CD14-positive monocyte (primary cell): ENCODE measurements around the gene SLA2. TPM values are rescaled to one million over a fixed set of nuclear protein-coding genes. Genes with fewer than 3 reads are reported as not detected.
"Not testable (repeated sequence)": the region's sequence is repeated elsewhere in the genome, so short reads cannot be mapped to it uniquely, and the experiment has no call there.

Source experiments
- DNase-seq, 3 donors: peaks; one replicate each; pipeline ENCODE4 v3.0.0-alpha.2; 2011 to 2022
- H2AFZ ChIP-seq: 2 replicates; pipeline ENCODE4 v1.6.0; 2012; ENCODE audit warnings: mild to moderate bottlenecking, low read depth, low read length, inconsistent platforms; ENCODE audit not compliant: insufficient read depth, poor library complexity, severe bottlenecking
- H3K27ac ChIP-seq, 2 donors: 1 replicate in 1 of 2; 2 replicates in 1 of 2; pipeline ENCODE4 v1.5.1; 2012 to 2013; ENCODE audit warnings: low read length in 2 of 2, control low read depth in 1 of 2, inconsistent platforms in 1 of 2, low read depth in 1 of 2, mild to moderate bottlenecking in 1 of 2
- H3K27me3 ChIP-seq, 2 donors: one replicate each; pipeline versions ENCODE4 v1.6.0 to v1.6.1; 2011 to 2013; ENCODE audit warnings: low read length in 2 of 2; ENCODE audit not compliant: control insufficient read depth in 2 of 2, insufficient read depth in 2 of 2
- H3K36me3 ChIP-seq, 2 donors: replicated peaks in 1 of 2; 1 replicate in 1 of 2; 2 replicates in 1 of 2; pipeline versions ENCODE4 v1.5.1 to v1.6.1; 2012 to 2013; ENCODE audit warnings: low read length in 2 of 2, control low read depth in 1 of 2, inconsistent platforms in 1 of 2, mild to moderate bottlenecking in 1 of 2; ENCODE audit not compliant: insufficient read depth in 2 of 2, control insufficient read depth in 1 of 2
- H3K4me1 ChIP-seq, 2 donors: 1 replicate in 1 of 2; 2 replicates in 1 of 2; pipeline versions ENCODE4 v1.5.1 to v1.6.1; 2012 to 2013; ENCODE audit warnings: low read length in 2 of 2, control low read depth in 1 of 2, inconsistent platforms in 1 of 2, mild to moderate bottlenecking in 1 of 2, moderate library complexity in 1 of 2; ENCODE audit not compliant: insufficient read depth in 2 of 2, control insufficient read depth in 1 of 2
- H3K4me2 ChIP-seq: replicated peaks from 2 replicates; pipeline ENCODE3; 2012; ENCODE audit warnings: low read length, moderate library complexity, mild to moderate bottlenecking; ENCODE audit not compliant: poor library complexity, severe bottlenecking; ENCODE audit errors: extremely low read depth
- H3K4me3 ChIP-seq, 3 experiments: fragments of 200-600 bp in 1 of 3; sonication (generic) in 1 of 3; replicated peaks in 1 of 3; 1 replicate in 2 of 3; 2 replicates in 1 of 3; pipeline ENCODE4 v1.5.1; 2011 to 2013; ENCODE audit warnings: low read length in 3 of 3, mild to moderate bottlenecking in 3 of 3, control low read depth in 2 of 3, low read depth in 2 of 3, inconsistent platforms in 1 of 3, moderate library complexity in 1 of 3
- H3K79me2 ChIP-seq: 2 replicates; pipeline ENCODE4 v1.6.0; 2012; ENCODE audit warnings: mild to moderate bottlenecking, control low read depth, inconsistent platforms, low read length, moderate library complexity; ENCODE audit not compliant: insufficient read depth
- H3K9ac ChIP-seq: 2 replicates; pipeline ENCODE4 v1.6.0; 2017; ENCODE audit warnings: low read length, mild to moderate bottlenecking; ENCODE audit not compliant: insufficient read depth, poor library complexity, severe bottlenecking
- H3K9me3 ChIP-seq, 2 donors: replicated peaks in 1 of 2; 1 replicate in 1 of 2; 2 replicates in 1 of 2; pipeline versions ENCODE4 v1.5.1 to v1.6.1; 2012 to 2013; ENCODE audit warnings: low read length in 2 of 2, control low read depth in 1 of 2; ENCODE audit not compliant: control insufficient read depth in 1 of 2, insufficient read depth in 1 of 2
- H4K20me1 ChIP-seq: 2 replicates; pipeline ENCODE4 v1.6.0; 2012; ENCODE audit warnings: mild to moderate bottlenecking, low read length, control low read depth, moderate library complexity; ENCODE audit not compliant: insufficient read depth
- H3K27ac Mint-ChIP-seq, 7 donors: one replicate each; pipeline ENCODE4 v1.8.0; 2020; ENCODE audit warnings: mild to moderate bottlenecking in 7 of 7, mixed read lengths in 7 of 7, moderate library complexity in 6 of 7, inconsistent platforms in 2 of 7
- H3K27me3 Mint-ChIP-seq, 3 donors: one replicate each; pipeline ENCODE4 v1.8.0; 2021 to 2022; ENCODE audit warnings: low read depth in 3 of 3, mild to moderate bottlenecking in 3 of 3, mixed read lengths in 3 of 3, moderate library complexity in 3 of 3, inconsistent platforms in 1 of 3
- H3K36me3 Mint-ChIP-seq, 2 donors: one replicate each; pipeline ENCODE4 v1.8.0; 2020; ENCODE audit warnings: mixed read lengths in 2 of 2, inconsistent platforms in 1 of 2, mild to moderate bottlenecking in 1 of 2
- H3K4me1 Mint-ChIP-seq: one replicate; pipeline ENCODE4 v1.8.0; 2020; ENCODE audit warnings: mild to moderate bottlenecking, mixed read lengths
- H3K4me3 Mint-ChIP-seq, 2 donors: one replicate each; pipeline ENCODE4 v1.8.0; 2020; ENCODE audit warnings: mild to moderate bottlenecking in 2 of 2, mixed read lengths in 2 of 2, moderate library complexity in 1 of 2
- H3K9me3 Mint-ChIP-seq, 7 donors: one replicate each; pipeline ENCODE4 v1.8.0; 2020 to 2022; ENCODE audit warnings: mixed read lengths in 7 of 7, mild to moderate bottlenecking in 6 of 7, moderate library complexity in 6 of 7, inconsistent platforms in 2 of 7
- WGBS: methylation state at CpG from one replicate; pipeline ENCODE4 v1.1.5; 2013; ENCODE audit warnings: missing lambda C conversion rate; ENCODE audit not compliant: insufficient coverage; 5-methylcytosine and 5-hydroxymethylcytosine counted together
- intact Hi-C, 2 donors: fragments of 100-400 bp; cut with micrococcal nuclease; formaldehyde crosslinking; loops; one replicate each; pipeline versions ENCODE4 v1.15.0 to v1.15.1; 2023
- polyA plus RNA-seq, 3 donors: library from polyadenylated mRNA; depleted of rRNA in 1 of 3; unstranded in 2 of 3; stranded (reverse) in 1 of 3; fragments of 300-500 nt in 2 of 3; fragments of >200 nt in 1 of 3; fragmentation: Illumina TruSeq in 2 of 3; gene quantifications; 1 replicate in 2 of 3; 2 replicates in 1 of 3; pipeline ENCODE4 v1.2.3, GENCODE V29; 2012 to 2021
- TF ChIP-seq, protein P1 (sequence below): fragments of 200-600 bp; IDR thresholded peaks from one replicate; pipeline ENCODE4 v1.8.0; 2022; ENCODE audit warnings: antibody characterized with exemption, mild to moderate bottlenecking

SLA2 gene
- polyA plus RNA-seq, 3 donors = 0.16 to 0.19 (median 0.17) TPM

GRCh38 chr20:36677422-36677771 lies 31.4 kb upstream of the SLA2 start:
- no peak overlapping the region for H3K27ac ChIP-seq
- intact Hi-C loops = no loop called here
- WGBS = 92% methylated on average over 5 of the region's 8 CpGs
- H3K36me3 ChIP-seq = peaks cover 4 to 26% of the 10 kb centered on the region in 2 donors
- no peaks in the 10 kb centered on the region for H3K4me1 ChIP-seq
- H3K9me3 ChIP-seq = peaks cover 0 to 9% of the 10 kb centered on the region in 2 donors
- TF ChIP-seq, protein P1, sequence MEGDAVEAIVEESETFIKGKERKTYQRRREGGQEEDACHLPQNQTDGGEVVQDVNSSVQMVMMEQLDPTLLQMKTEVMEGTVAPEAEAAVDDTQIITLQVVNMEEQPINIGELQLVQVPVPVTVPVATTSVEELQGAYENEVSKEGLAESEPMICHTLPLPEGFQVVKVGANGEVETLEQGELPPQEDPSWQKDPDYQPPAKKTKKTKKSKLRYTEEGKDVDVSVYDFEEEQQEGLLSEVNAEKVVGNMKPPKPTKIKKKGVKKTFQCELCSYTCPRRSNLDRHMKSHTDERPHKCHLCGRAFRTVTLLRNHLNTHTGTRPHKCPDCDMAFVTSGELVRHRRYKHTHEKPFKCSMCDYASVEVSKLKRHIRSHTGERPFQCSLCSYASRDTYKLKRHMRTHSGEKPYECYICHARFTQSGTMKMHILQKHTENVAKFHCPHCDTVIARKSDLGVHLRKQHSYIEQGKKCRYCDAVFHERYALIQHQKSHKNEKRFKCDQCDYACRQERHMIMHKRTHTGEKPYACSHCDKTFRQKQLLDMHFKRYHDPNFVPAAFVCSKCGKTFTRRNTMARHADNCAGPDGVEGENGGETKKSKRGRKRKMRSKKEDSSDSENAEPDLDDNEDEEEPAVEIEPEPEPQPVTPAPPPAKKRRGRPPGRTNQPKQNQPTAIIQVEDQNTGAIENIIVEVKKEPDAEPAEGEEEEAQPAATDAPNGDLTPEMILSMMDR = no peak
- H3K4me3 Mint-ChIP-seq = no peak overlapping the region
- no peaks in the 10 kb centered on the region for H3K27me3 Mint-ChIP-seq
- H3K36me3 Mint-ChIP-seq = peaks cover 21 to 36% of the 10 kb centered on the region in 2 donors
- H3K4me2 ChIP-seq = no peak overlapping the region
- H3K4me1 Mint-ChIP-seq = no peaks in the 10 kb centered on the region
- no peak overlapping the region for H3K27ac Mint-ChIP-seq
- no peak for DNase-seq
- no peak overlapping the region for H3K4me3 ChIP-seq
- no peaks in the 10 kb centered on the region for H3K79me2 ChIP-seq
- H3K27me3 ChIP-seq = no peaks in the 10 kb centered on the region
- H3K9ac ChIP-seq = no peak overlapping the region
- H4K20me1 ChIP-seq = no peaks in the 10 kb centered on the region
- no peak overlapping the region for H2AFZ ChIP-seq
- H3K9me3 Mint-ChIP-seq = peaks cover 0 to 8% (median 2%) of the 10 kb centered on the region in 7 donors

DNA sequence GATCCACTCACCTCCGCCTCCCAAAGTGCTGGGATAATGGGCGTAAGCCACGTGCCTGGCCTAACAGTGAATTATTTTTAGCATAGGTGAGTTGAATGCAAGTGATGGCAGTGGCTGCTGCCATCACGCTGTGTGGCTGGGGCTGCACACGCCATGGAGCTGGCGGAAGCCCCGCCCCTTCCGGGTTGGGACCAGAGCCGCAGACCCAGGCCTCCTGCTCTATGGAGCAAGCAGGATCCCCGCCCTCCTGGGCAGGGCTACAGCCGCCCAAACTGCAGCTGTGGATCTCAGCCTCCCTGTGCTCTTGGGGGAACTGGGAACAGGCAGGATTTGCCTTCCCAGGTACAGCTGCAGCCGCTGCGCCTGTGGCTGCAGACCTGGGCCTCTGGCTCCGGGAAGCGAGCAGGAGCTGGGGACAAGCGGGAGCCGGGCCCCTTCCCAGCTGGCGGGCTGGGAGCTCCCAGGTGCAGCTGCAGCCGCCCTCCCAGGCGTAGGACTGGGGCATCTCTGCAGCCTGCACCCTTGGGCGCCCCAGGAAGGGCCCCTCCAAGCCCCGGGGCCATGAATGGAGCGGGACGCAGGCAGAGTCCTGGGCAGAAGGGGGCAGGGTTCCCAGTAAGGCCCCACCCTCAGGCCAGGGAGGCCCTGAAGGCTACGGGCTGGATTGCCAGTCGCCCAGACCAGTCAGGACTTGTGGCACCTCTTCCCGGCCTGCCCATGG lies 30.9 kb upstream of the SLA2 start:
- DNase-seq = no peak
- Mint-ChIP-seq H3K36me3 (peaks cover 21 to 31% of the 10 kb centered on the region in 2 donors), H3K27me3 (no peaks in the 10 kb centered on the region), H3K4me3 (no peak overlapping the region), H3K9me3 (peaks cover 0 to 8% (median 2%) of the 10 kb centered on the region in 7 donors), H3K27ac (no peak overlapping the region), H3K4me1 (no peaks in the 10 kb centered on the region)
- intact Hi-C loops = no loop called here
- H4K20me1 ChIP-seq = no peaks in the 10 kb centered on the region
- no peaks in the 10 kb centered on the region for H3K4me1 ChIP-seq
- H3K4me2 ChIP-seq = no peak overlapping the region
- no peak overlapping the region for H3K9ac ChIP-seq
- no peak overlapping the region for H3K4me3 ChIP-seq
- H2AFZ ChIP-seq = no peak overlapping the region
- no peaks in the 10 kb centered on the region for H3K79me2 ChIP-seq
- TF ChIP-seq, protein P1 = no peak
- no peaks in the 10 kb centered on the region for H3K27me3 ChIP-seq
- H3K27ac ChIP-seq = no peak overlapping the region
- 97% methylated on average over 27 of the region's 27 CpGs for WGBS
- H3K36me3 ChIP-seq = peaks cover 4 to 23% of the 10 kb centered on the region in 2 donors
- peaks cover 0 to 9% of the 10 kb centered on the region in 2 donors for H3K9me3 ChIP-seq

DNA sequence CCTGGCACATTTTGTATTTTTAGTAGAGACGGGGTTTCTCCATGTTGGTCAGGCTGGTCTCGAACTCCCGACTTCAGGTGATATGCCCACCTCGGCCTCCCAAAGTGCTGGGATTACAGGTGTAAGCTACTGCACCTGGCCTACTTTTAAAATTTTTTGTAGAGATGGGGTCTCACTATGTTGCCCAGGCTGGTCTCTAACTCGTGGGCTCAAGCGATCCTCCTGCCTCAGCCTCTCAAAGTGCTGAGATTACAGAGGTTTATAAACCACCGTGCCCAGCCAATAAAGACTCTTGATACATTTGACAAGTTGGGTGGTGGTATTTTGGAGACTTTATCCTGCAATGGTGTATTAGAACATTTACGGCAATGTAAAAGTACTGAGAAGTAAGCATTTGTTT lies 29.5 kb upstream of the SLA2 start:
- intact Hi-C loops, H2AFZ ChIP-seq, H3K4me1 ChIP-seq, H3K27me3 ChIP-seq, H4K20me1 ChIP-seq, H3K4me3 ChIP-seq, H3K79me2 ChIP-seq, H3K27me3 Mint-ChIP-seq, H3K27ac Mint-ChIP-seq, H3K9me3 Mint-ChIP-seq, H3K4me1 Mint-ChIP-seq, H3K27ac ChIP-seq, H3K9me3 ChIP-seq, DNase-seq, H3K9ac ChIP-seq, H3K4me2 ChIP-seq, H3K4me3 Mint-ChIP-seq: not testable (repeated sequence)
- H3K36me3 ChIP-seq = peaks cover 4 to 18% of the 10 kb centered on the region in 2 donors
- H3K36me3 Mint-ChIP-seq = peaks cover 18 to 27% of the 10 kb centered on the region in 2 donors
- 96% methylated on average over 4 of the region's 8 CpGs for WGBS
